Measurements from ENCODE around the gene PIK3R5. TPM values are rescaled to one million over a fixed set of nuclear protein-coding genes. Genes with fewer than 3 reads are reported as not detected.

Gene PIK3R5
- total and polyA plus RNA-seq, 2 donors (not counting 3 experiments of a cell fraction or from before 2014, with no cell fraction given): not detected

GRCh38 chr17:9004132-9004960, 38.8 kb upstream of the PIK3R5 start:
- CTCF ChIA-PET: no interaction called here
- Histone ChIP-seq H3K9me3 (replicated peaks; ENCODE audit: control insufficient read depth, insufficient read depth, low read length) (no peaks in the 10 kb centered on the region), H3K79me2 (ENCODE audit: control insufficient read depth, insufficient read depth, low read length) (no peaks in the 10 kb centered on the region), H2AFZ (ENCODE audit: low read depth, low read length) (no peak overlapping the region), H3K4me1 (ENCODE audit: control insufficient read depth, extremely low read depth, insufficient read depth, low read length) (no peaks in the 10 kb centered on the region), H3K9me1 (replicated peaks; ENCODE audit: control insufficient read depth, extremely low read depth, insufficient read depth, low read length) (no peaks in the 10 kb centered on the region), H3K36me3 (ENCODE audit: control insufficient read depth in 2 of 2, extremely low read depth in 1 of 2, insufficient read depth in 2 of 2, low read length in 2 of 2) (no peaks in the 10 kb centered on the region), H4K20me1 (replicated peaks; ENCODE audit: control insufficient read depth, extremely low read depth, insufficient read depth, low read length) (no peaks in the 10 kb centered on the region), H3K9ac (replicated peaks; ENCODE audit: extremely low read depth, insufficient read depth, low read length) (no peak overlapping the region), H3K27me3 (ENCODE audit: control insufficient read depth in 2 of 2, insufficient read depth in 2 of 2, low read length in 2 of 2) (peaks cover 28 to 30% of the 10 kb centered on the region in 2 experiments), H3K4me2 (ENCODE audit: insufficient read depth, low read length) (no peak overlapping the region), H3K27ac (ENCODE audit: insufficient read depth, low read depth, low read length) (no peak overlapping the region), H3K4me3 (replicated peaks in 1 of 3; ENCODE audit: insufficient read depth in 1 of 3, low read depth in 1 of 3, low read length in 3 of 3) (no peak overlapping the region)
- POLR2A ChIA-PET: no interaction called here
- no TSS peak for BruUV-seq (replicated peaks)
- intact Hi-C loops (cut with micrococcal nuclease) (no loop called here), dilution Hi-C loops (cut with MboI; ENCODE audit: extremely low pct_ligation_motif_present, low sequenced_read_pairs) (no loop called here)
- FAIRE-seq (no peak), DNase-seq (ENCODE audit: low read depth, low spot score) (no peak)
- no peak for TF ChIP-seq POLR2A (IDR thresholded peaks at IDR 0.05; ENCODE audit: low read depth, low read length)
- TF ChIP-seq EZH2 (IDR thresholded peaks at IDR 0.05; ENCODE audit: borderline replicate concordance, low read depth, low read length, severe bottlenecking): peak; percentile 93

GRCh38 chr17:9003355-9004131, 38.0 kb upstream of the PIK3R5 start:
- ChIA-PET POLR2A (interaction anchor here (0.7 kb wide), 1 partner anchor 456 kb away, joined by 3 read pairs; no protein-coding TSS in a partner anchor), CTCF (interaction anchor here (0.9 to 2.7 kb wide), 3 partner anchors 16 to 519 kb away, joined by 3 to 12 read pairs (median 3); partner anchors contain the start of gene NTN1)
- TF ChIP-seq FOS (IDR thresholded peaks at IDR 0.05; ENCODE audit: borderline replicate concordance, insufficient read depth, low read length) (no peak), GATA2 (IDR thresholded peaks at IDR 0.05; ENCODE audit: insufficient read depth, insufficient read length, low read depth, low read length) (no peak), POLR2A (IDR thresholded peaks at IDR 0.05; ENCODE audit: low read depth, low read length) (no peak), MYC (IDR thresholded peaks at IDR 0.05; ENCODE audit: low read depth, low read length) (no peak), MAX (IDR thresholded peaks at IDR 0.05; ENCODE audit: insufficient read depth, insufficient read length) (no peak), POLR2AphosphoS5 (IDR thresholded peaks at IDR 0.05; ENCODE audit: insufficient read depth, low read depth, low read length) (no peak), JUN (IDR thresholded peaks at IDR 0.05; ENCODE audit: borderline replicate concordance, insufficient read depth, insufficient read length, low read depth) (no peak), EZH2 (IDR thresholded peaks at IDR 0.05; ENCODE audit: borderline replicate concordance, low read depth, low read length, severe bottlenecking) (no peak)
- TF ChIP-seq, protein P1, sequence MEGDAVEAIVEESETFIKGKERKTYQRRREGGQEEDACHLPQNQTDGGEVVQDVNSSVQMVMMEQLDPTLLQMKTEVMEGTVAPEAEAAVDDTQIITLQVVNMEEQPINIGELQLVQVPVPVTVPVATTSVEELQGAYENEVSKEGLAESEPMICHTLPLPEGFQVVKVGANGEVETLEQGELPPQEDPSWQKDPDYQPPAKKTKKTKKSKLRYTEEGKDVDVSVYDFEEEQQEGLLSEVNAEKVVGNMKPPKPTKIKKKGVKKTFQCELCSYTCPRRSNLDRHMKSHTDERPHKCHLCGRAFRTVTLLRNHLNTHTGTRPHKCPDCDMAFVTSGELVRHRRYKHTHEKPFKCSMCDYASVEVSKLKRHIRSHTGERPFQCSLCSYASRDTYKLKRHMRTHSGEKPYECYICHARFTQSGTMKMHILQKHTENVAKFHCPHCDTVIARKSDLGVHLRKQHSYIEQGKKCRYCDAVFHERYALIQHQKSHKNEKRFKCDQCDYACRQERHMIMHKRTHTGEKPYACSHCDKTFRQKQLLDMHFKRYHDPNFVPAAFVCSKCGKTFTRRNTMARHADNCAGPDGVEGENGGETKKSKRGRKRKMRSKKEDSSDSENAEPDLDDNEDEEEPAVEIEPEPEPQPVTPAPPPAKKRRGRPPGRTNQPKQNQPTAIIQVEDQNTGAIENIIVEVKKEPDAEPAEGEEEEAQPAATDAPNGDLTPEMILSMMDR (IDR thresholded peaks at IDR 0.05; ENCODE audit: extremely low read depth in 1 of 2, insufficient read depth in 1 of 2, low read depth in 1 of 2, low read length in 2 of 2): no peak
- Histone ChIP-seq H3K27me3 (ENCODE audit: control insufficient read depth in 2 of 2, insufficient read depth in 2 of 2, low read length in 2 of 2) (peaks cover 28 to 30% of the 10 kb centered on the region in 2 experiments), H3K4me1 (ENCODE audit: control insufficient read depth, extremely low read depth, insufficient read depth, low read length) (no peaks in the 10 kb centered on the region), H3K9me3 (replicated peaks; ENCODE audit: control insufficient read depth, insufficient read depth, low read length) (no peaks in the 10 kb centered on the region), H3K4me3 (replicated peaks in 1 of 3; ENCODE audit: insufficient read depth in 1 of 3, low read depth in 1 of 3, low read length in 3 of 3) (no peak overlapping the region), H3K79me2 (ENCODE audit: control insufficient read depth, insufficient read depth, low read length) (no peaks in the 10 kb centered on the region), H2AFZ (ENCODE audit: low read depth, low read length) (no peak overlapping the region), H4K20me1 (replicated peaks; ENCODE audit: control insufficient read depth, extremely low read depth, insufficient read depth, low read length) (no peaks in the 10 kb centered on the region), H3K27ac (ENCODE audit: insufficient read depth, low read depth, low read length) (no peak overlapping the region), H3K9me1 (replicated peaks; ENCODE audit: control insufficient read depth, extremely low read depth, insufficient read depth, low read length) (no peaks in the 10 kb centered on the region), H3K36me3 (ENCODE audit: control insufficient read depth in 2 of 2, extremely low read depth in 1 of 2, insufficient read depth in 2 of 2, low read length in 2 of 2) (no peaks in the 10 kb centered on the region), H3K4me2 (ENCODE audit: insufficient read depth, low read length) (no peak overlapping the region), H3K9ac (replicated peaks; ENCODE audit: extremely low read depth, insufficient read depth, low read length) (no peak overlapping the region)
- FAIRE-seq (no peak), DNase-seq (ENCODE audit: low read depth, low spot score) (no peak)
- no TSS peak for BruUV-seq (replicated peaks)
- intact Hi-C loops (cut with micrococcal nuclease) (no loop called here), dilution Hi-C loops (cut with MboI; ENCODE audit: extremely low pct_ligation_motif_present, low sequenced_read_pairs) (no loop called here)

Measured in endothelial cell of umbilical vein (primary cell).